IMR-90 (cell line): Measurements from ENCODE around the gene DISC1. TPM values are rescaled to one million over a fixed set of nuclear protein-coding genes. Genes with fewer than 3 reads are reported as not detected.

Experiments
- ATAC-seq: fragments of 200-7000 bp; cut with Tn5 transposase; 2 replicates; pipeline ENCODE4 v1.9.1; 2020; ENCODE audit warnings: low read depth, mild to moderate bottlenecking, moderate library complexity
- BruUV-seq: library from RNA; stranded (reverse); fragments of 400-500 nt; replicated peaks from 2 replicates; lab custom pipeline; 2021; lab: Mats Ljungman, UMichigan
- CTCF ChIA-PET: fragments of 300-600 bp; formaldehyde crosslinking; extraction: SDS; loops from one replicate; lab custom pipeline; 2021; ENCODE audit warnings: antibody characterized with exemption; lab: Yijun Ruan, JAX
- POLR2A ChIA-PET: fragments of 300-600 bp; sonication (Branson Sonifier 250); formaldehyde crosslinking; loops from one replicate; lab custom pipeline; 2022; ENCODE audit warnings: antibody characterized with exemption; ENCODE audit not compliant: unreplicated experiment; lab: Charles Lee
- DNase-seq: peaks from one replicate; pipeline ENCODE4 v3.0.0; 2013
- H2AFZ ChIP-seq: replicated peaks from 2 replicates; pipeline ENCODE3; 2013; ENCODE audit warnings: low read length, mild to moderate bottlenecking; ENCODE audit not compliant: poor library complexity
- H2AK5ac ChIP-seq: 2 replicates; pipeline ENCODE4 v1.6.1; 2013; ENCODE audit warnings: low read depth, low read length, inconsistent platforms
- H2AK9ac ChIP-seq: replicated peaks from 2 replicates; pipeline ENCODE3; 2013; ENCODE audit warnings: mild to moderate bottlenecking, low read depth, low read length, moderate library complexity; ENCODE audit not compliant: poor library complexity
- H2BK120ac ChIP-seq: 2 replicates; pipeline ENCODE4 v1.6.1; 2013; ENCODE audit warnings: low read depth, low read length, inconsistent platforms
- H2BK15ac ChIP-seq: 3 replicates; pipeline ENCODE4 v1.6.1; 2013; ENCODE audit warnings: low read depth, low read length, inconsistent platforms
- H2BK20ac ChIP-seq: 2 replicates; pipeline ENCODE4 v1.6.1; 2013; ENCODE audit warnings: low read depth, mild to moderate bottlenecking, inconsistent platforms, low read length, moderate library complexity
- H2BK5ac ChIP-seq: 2 replicates; pipeline ENCODE4 v1.6.1; 2013; ENCODE audit warnings: mild to moderate bottlenecking, low read depth, low read length, inconsistent platforms; ENCODE audit not compliant: poor library complexity, severe bottlenecking
- H3K14ac ChIP-seq: replicated peaks from 2 replicates; pipeline ENCODE4 v1.6.1; 2013; ENCODE audit warnings: low read depth, low read length, inconsistent platforms
- H3K18ac ChIP-seq: 2 replicates; pipeline ENCODE4 v1.6.1; 2013; ENCODE audit warnings: low read depth, low read length, control low read depth
- H3K23ac ChIP-seq: 2 replicates; pipeline ENCODE4 v1.6.1; 2013; ENCODE audit warnings: low read depth, low read length, inconsistent platforms
- H3K27ac ChIP-seq: 2 replicates; pipeline ENCODE4 v1.5.1; 2013; ENCODE audit warnings: mild to moderate bottlenecking, control low read depth, low read length; ENCODE audit not compliant: insufficient read depth
- H3K27me3 ChIP-seq: 2 replicates; pipeline ENCODE4 v1.6.1; 2013; ENCODE audit warnings: low read length; ENCODE audit not compliant: control insufficient read depth, insufficient read depth
- H3K36me3 ChIP-seq: 2 replicates; pipeline ENCODE4 v1.6.1; 2013; ENCODE audit warnings: low read length, mixed read lengths; ENCODE audit not compliant: control insufficient read depth, insufficient read depth
- H3K4ac ChIP-seq: 2 replicates; pipeline ENCODE4 v1.6.1; 2013; ENCODE audit warnings: low read depth, low read length, inconsistent platforms
- H3K4me1 ChIP-seq: 2 replicates; pipeline ENCODE4 v1.6.1; 2013; ENCODE audit warnings: low read length, mixed read lengths; ENCODE audit not compliant: control insufficient read depth, insufficient read depth
- H3K4me2 ChIP-seq: 2 replicates; pipeline ENCODE4 v1.6.1; 2013; ENCODE audit warnings: low read depth, mild to moderate bottlenecking, control low read depth, low read length, moderate library complexity
- H3K4me3 ChIP-seq: 2 replicates; pipeline ENCODE4 v1.5.1; 2013; ENCODE audit warnings: low read depth, mild to moderate bottlenecking, control low read depth, low read length, moderate library complexity; ENCODE audit not compliant: insufficient read depth
- H3K56ac ChIP-seq: 2 replicates; pipeline ENCODE4 v1.6.1; 2013; ENCODE audit warnings: low read length, inconsistent platforms; ENCODE audit not compliant: insufficient read depth; ENCODE audit errors: extremely low read depth
- H3K79me1 ChIP-seq, 2 experiments: 2 replicates each; pipeline ENCODE4 v1.6.1; 2013; ENCODE audit warnings: low read length in 2 of 2, inconsistent platforms in 1 of 2, low read depth in 1 of 2
- H3K9ac ChIP-seq: 2 replicates; pipeline ENCODE4 v1.6.1; 2013; ENCODE audit warnings: low read depth, low read length, control low read depth
- H3K9me1 ChIP-seq: 2 replicates; pipeline ENCODE4 v1.6.1; 2013; ENCODE audit warnings: low read length, inconsistent platforms; ENCODE audit not compliant: insufficient read depth
- H3K9me3 ChIP-seq: 2 replicates; pipeline ENCODE4 v1.6.1; 2013; ENCODE audit warnings: low read length; ENCODE audit not compliant: control insufficient read depth, insufficient read depth
- H4K20me1 ChIP-seq: 2 replicates; pipeline ENCODE4 v1.6.1; 2013; ENCODE audit warnings: low read length, inconsistent platforms; ENCODE audit not compliant: insufficient read depth
- H4K5ac ChIP-seq: 2 replicates; pipeline ENCODE4 v1.6.1; 2013; ENCODE audit warnings: mild to moderate bottlenecking, low read depth, low read length, control low read depth
- H4K8ac ChIP-seq, 2 experiments: 2 replicates each; pipeline ENCODE4 v1.6.1; 2013; ENCODE audit warnings: low read depth in 2 of 2, low read length in 2 of 2, control low read depth in 1 of 2, inconsistent platforms in 1 of 2
- H4K91ac ChIP-seq: 2 replicates; pipeline ENCODE4 v1.6.1; 2013; ENCODE audit warnings: low read depth, low read length, inconsistent platforms; ENCODE audit not compliant: insufficient read depth
- BHLHE40 ChIP-seq: fragments of 150-350 bp; IDR thresholded peaks from 2 replicates; pipeline ENCODE4 v1.6.1; 2016; ENCODE audit warnings: mild to moderate bottlenecking, low read depth, low read length
- CEBPB ChIP-seq: IDR thresholded peaks from 2 replicates; pipeline ENCODE4 v1.6.1; 2012; ENCODE audit warnings: low read depth, low read length, improper control_type of control experiment
- CHD1 ChIP-seq: IDR thresholded peaks from 2 replicates; pipeline ENCODE4 v1.6.1; 2012; ENCODE audit warnings: low read depth, low read length, improper control_type of control experiment
- ELK1 ChIP-seq: fragments of 150-350 bp; IDR thresholded peaks from 2 replicates; pipeline ENCODE4 v1.6.1; 2016; ENCODE audit warnings: low read depth, mild to moderate bottlenecking, low read length, moderate library complexity, borderline replicate concordance
- FOS ChIP-seq: fragments of 150-350 bp; IDR thresholded peaks from 2 replicates; pipeline ENCODE4 v1.6.1; 2016; ENCODE audit warnings: low read depth, low read length
- MAFK ChIP-seq: IDR thresholded peaks from 2 replicates; pipeline ENCODE4 v1.6.1; 2012; ENCODE audit warnings: low read depth, low read length, improper control_type of control experiment
- MXI1 ChIP-seq: IDR thresholded peaks from 2 replicates; pipeline ENCODE4 v1.6.1; 2012; ENCODE audit warnings: low read depth, mild to moderate bottlenecking, low read length, moderate library complexity, borderline replicate concordance
- POLR2A ChIP-seq: IDR thresholded peaks from 2 replicates; pipeline ENCODE4 v1.6.1; 2012; ENCODE audit warnings: mild to moderate bottlenecking, low read depth, low read length
- RFX5 ChIP-seq: IDR thresholded peaks from 2 replicates; pipeline ENCODE4 v1.8.0; 2012; ENCODE audit warnings: low read depth, mild to moderate bottlenecking, low read length, moderate library complexity
- SMC3 ChIP-seq: fragments of 150-350 bp; IDR thresholded peaks from 2 replicates; pipeline ENCODE4 v1.6.1; 2016; ENCODE audit warnings: low read depth, mild to moderate bottlenecking, antibody characterized with exemption, low read length, moderate library complexity
- WGBS, 2 experiments: methylation state at CpG; one replicate each; pipeline versions ENCODE4 v1.1.5 to v1.1.7; 2013; ENCODE audit warnings: missing lambda C conversion rate in 2 of 2; ENCODE audit not compliant: insufficient read length in 1 of 2; ENCODE audit errors: extremely low coverage in 2 of 2; 5-methylcytosine and 5-hydroxymethylcytosine counted together
- dilution Hi-C: fragments of 300-500 bp; cut with HindIII; formaldehyde crosslinking; loops from one replicate; pipeline ENCODE4 v1.14.3; 2018; ENCODE audit warnings: low sequenced_read_pairs; ENCODE audit not compliant: unreplicated experiment
- in situ Hi-C: fragments of 300-500 bp; cut with MboI; formaldehyde crosslinking; loops from 3 replicates; pipeline ENCODE4 v1.14.3; 2019; ENCODE audit warnings: low sequenced_read_pairs, inconsistent platforms, mixed read lengths
- intact Hi-C: fragments of 100-400 bp; cut with micrococcal nuclease; formaldehyde crosslinking; loops from 2 replicates; pipeline ENCODE4 v1.10.0; 2022
- polyA plus RNA-seq, 3 experiments: library from polyadenylated mRNA; depleted of rRNA; stranded (reverse); fragments of >200 nt; gene quantifications; 2 replicates each; pipeline ENCODE4 v1.2.3, GENCODE V29; 2012; ENCODE audit warnings: low replicate concordance in 1 of 3
- total RNA-seq: library from RNA; depleted of rRNA; stranded (reverse); fragments of >200 nt; gene quantifications from 2 replicates; pipeline ENCODE4 v1.2.3, GENCODE V29; 2012
- TF ChIP-seq, protein P1 (sequence below): conservative IDR thresholded peaks from 2 replicates; pipeline ENCODE4 v1.5.1; 2012; ENCODE audit warnings: mild to moderate bottlenecking, low read depth, low read length, improper control_type of control experiment
- TF ChIP-seq, protein P2 (sequence below): fragments of 150-350 bp; IDR thresholded peaks from 2 replicates; pipeline ENCODE4 v1.6.1; 2017; ENCODE audit warnings: mild to moderate bottlenecking, antibody characterized with exemption, low read length, low read depth

Gene DISC1
- total and polyA plus RNA-seq, 2 of the 4 experiments (the other 2 are of a cell fraction) = 2.2 to 7.0 TPM

- Histone ChIP-seq H4K5ac (no peak overlapping the region; the same call in 1 of the 2 replicates), H3K27me3 (no peaks in the 10 kb centered on the region), H3K56ac (peak overlapping the region; percentile 12; the same call in 1 of the 2 replicates), H2BK20ac (peak overlapping the region; percentile 77), H2BK120ac (peak overlapping the region; percentile 79), H2AK9ac (no peak overlapping the region), H2AFZ (no peak overlapping the region), H3K4ac (peak overlapping the region; percentile 6), H3K18ac (0 out of 2 replicates have a peak overlapping the region, but pooled peaks have one; percentile 43), H3K36me3 (no peaks in the 10 kb centered on the region), H3K9me1 (no peaks in the 10 kb centered on the region; the same call in 1 of the 2 replicates), H2BK15ac (peak overlapping the region; percentile 42; the same call in 1 of the 3 replicates), H3K14ac (peak overlapping the region; percentile 49), H3K4me1 (peaks cover 2% of the 10 kb centered on the region; the same call in 1 of the 2 replicates), H3K4me2 (peak overlapping the region; percentile 59), H4K8ac (peak overlapping the region in 1 of 2 experiments; percentile 39; a peak in 1 of 4 replicates), H3K27ac (no peak overlapping the region), H3K9me3 (no peaks in the 10 kb centered on the region), H4K91ac (peak overlapping the region; percentile 35), H3K79me1 (no peaks in the 10 kb centered on the region; a peak in 1 of 4 replicates), H2AK5ac (no peak overlapping the region), H3K4me3 (no peak overlapping the region), H3K9ac (no peak overlapping the region; the same call in 1 of the 2 replicates), H4K20me1 (no peaks in the 10 kb centered on the region), H2BK5ac (no peak overlapping the region), H3K23ac (0 out of 2 replicates have a peak overlapping the region, but pooled peaks have one; percentile 61)
- CTCF ChIA-PET = no interaction called here
- dilution Hi-C loops = no loop called here
- POLR2A ChIA-PET = no interaction called here
- WGBS, 2 experiments = 20% methylated on average over 1 of the region's 7 CpGs; no CpG with 5 or more reads in 1 of the 2 experiments
- DNase-seq = peak; percentile 79
- TF ChIP-seq MXI1 = no peak
- no peak for TF ChIP-seq POLR2A
- no peak for TF ChIP-seq RFX5
- TF ChIP-seq FOS = peak; percentile 77
- TF ChIP-seq CEBPB = no peak
- no peak for TF ChIP-seq ELK1
- TF ChIP-seq, protein P1, sequence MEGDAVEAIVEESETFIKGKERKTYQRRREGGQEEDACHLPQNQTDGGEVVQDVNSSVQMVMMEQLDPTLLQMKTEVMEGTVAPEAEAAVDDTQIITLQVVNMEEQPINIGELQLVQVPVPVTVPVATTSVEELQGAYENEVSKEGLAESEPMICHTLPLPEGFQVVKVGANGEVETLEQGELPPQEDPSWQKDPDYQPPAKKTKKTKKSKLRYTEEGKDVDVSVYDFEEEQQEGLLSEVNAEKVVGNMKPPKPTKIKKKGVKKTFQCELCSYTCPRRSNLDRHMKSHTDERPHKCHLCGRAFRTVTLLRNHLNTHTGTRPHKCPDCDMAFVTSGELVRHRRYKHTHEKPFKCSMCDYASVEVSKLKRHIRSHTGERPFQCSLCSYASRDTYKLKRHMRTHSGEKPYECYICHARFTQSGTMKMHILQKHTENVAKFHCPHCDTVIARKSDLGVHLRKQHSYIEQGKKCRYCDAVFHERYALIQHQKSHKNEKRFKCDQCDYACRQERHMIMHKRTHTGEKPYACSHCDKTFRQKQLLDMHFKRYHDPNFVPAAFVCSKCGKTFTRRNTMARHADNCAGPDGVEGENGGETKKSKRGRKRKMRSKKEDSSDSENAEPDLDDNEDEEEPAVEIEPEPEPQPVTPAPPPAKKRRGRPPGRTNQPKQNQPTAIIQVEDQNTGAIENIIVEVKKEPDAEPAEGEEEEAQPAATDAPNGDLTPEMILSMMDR = no peak
- TF ChIP-seq CHD1 = no peak
- TF ChIP-seq, protein P2, sequence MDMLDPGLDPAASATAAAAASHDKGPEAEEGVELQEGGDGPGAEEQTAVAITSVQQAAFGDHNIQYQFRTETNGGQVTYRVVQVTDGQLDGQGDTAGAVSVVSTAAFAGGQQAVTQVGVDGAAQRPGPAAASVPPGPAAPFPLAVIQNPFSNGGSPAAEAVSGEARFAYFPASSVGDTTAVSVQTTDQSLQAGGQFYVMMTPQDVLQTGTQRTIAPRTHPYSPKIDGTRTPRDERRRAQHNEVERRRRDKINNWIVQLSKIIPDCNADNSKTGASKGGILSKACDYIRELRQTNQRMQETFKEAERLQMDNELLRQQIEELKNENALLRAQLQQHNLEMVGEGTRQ = no peak
- TF ChIP-seq MAFK = no peak
- TF ChIP-seq BHLHE40 = 0 out of 2 replicates have a peak, but pooled peaks have one; percentile 4
- no peak for TF ChIP-seq SMC3
- in situ Hi-C loops = no loop called here
- intact Hi-C loops = no loop called here
- BruUV-seq = no TSS peak
- peak; percentile 93 for ATAC-seq
Measured at GRCh38 chr1:231885209-231885854, 258.7 kb downstream of the DISC1 start.
